Measurements from ENCODE around the gene ZBED3. TPM values are rescaled to one million over a fixed set of nuclear protein-coding genes. Genes with fewer than 3 reads are reported as not detected.
A peak's percentile ranks its signal among the peaks of the same experiment; 100 is the strongest.

ZBED3 gene
- total and polyA plus RNA-seq, 2 of the 4 experiments (the other 2 are of a cell fraction), result 0.18 to 2.5 TPM

GRCh38 chr5:77133061-77133758 lies 46.1 kb upstream of the ZBED3 start:
- H3K18ac ChIP-seq (ENCODE audit: low read depth, low read length), result no peak overlapping the region
- H3K56ac ChIP-seq (ENCODE audit: extremely low read depth, insufficient read depth, low read length), result no peak overlapping the region
- H4K5ac ChIP-seq (ENCODE audit: low read depth, low read length), result no peak overlapping the region
- H2AK5ac ChIP-seq (ENCODE audit: low read depth, low read length), result no peak overlapping the region
- intact Hi-C loops (cut with micrococcal nuclease) (no loop called here), in situ Hi-C loops (cut with MboI; ENCODE audit: low sequenced_read_pairs) (no loop called here), dilution Hi-C loops (cut with HindIII; ENCODE audit: low sequenced_read_pairs, unreplicated experiment) (no loop called here)
- H2BK5ac ChIP-seq (ENCODE audit: low read depth, low read length, poor library complexity, severe bottlenecking), result no peak overlapping the region
- TF ChIP-seq RFX5 (IDR thresholded peaks at IDR 0.05; ENCODE audit: low read depth, low read length) (no peak), USF2 (IDR thresholded peaks at IDR 0.05; ENCODE audit: low read depth, low read length) (no peak), FOS (IDR thresholded peaks at IDR 0.05; ENCODE audit: low read depth, low read length) (peak; percentile 80), CEBPB (IDR thresholded peaks at IDR 0.05; ENCODE audit: low read depth, low read length) (peak; percentile 93), NFE2L2 (IDR thresholded peaks at IDR 0.05; ENCODE audit: low read depth, low read length) (no peak; the same call in 1 of the 2 replicates), MAFK (IDR thresholded peaks at IDR 0.05; ENCODE audit: low read depth, low read length) (peak; percentile 75), RAD21 (IDR thresholded peaks at IDR 0.05; ENCODE audit: low read length) (no peak), BHLHE40 (IDR thresholded peaks at IDR 0.05; ENCODE audit: low read depth, low read length) (peak; percentile 26; the same call in 1 of the 2 replicates), CTCF (conservative IDR thresholded peaks at IDR 0.05; ENCODE audit: low read depth, low read length) (no peak), CHD1 (IDR thresholded peaks at IDR 0.05; ENCODE audit: low read depth, low read length) (no peak), SMC3 (IDR thresholded peaks at IDR 0.05; ENCODE audit: low read depth, low read length) (no peak), RCOR1 (IDR thresholded peaks at IDR 0.05; ENCODE audit: insufficient replicate concordance, low read length) (peak; percentile 59)
- H2BK120ac ChIP-seq (ENCODE audit: low read depth, low read length), result no peak overlapping the region
- no peaks in the 10 kb centered on the region for H3K79me1 ChIP-seq (ENCODE audit: low read depth in 1 of 2, low read length in 2 of 2)
- ChIA-PET CTCF (interaction anchor here (0.6 to 1.4 kb wide), 3 partner anchors 11 to 280 kb away, joined by 3 to 6 read pairs (median 3); no protein-coding TSS in a partner anchor), POLR2A (ENCODE audit: unreplicated experiment) (no interaction called here)
- no peak overlapping the region for H3K4me3 ChIP-seq (ENCODE audit: insufficient read depth, low read depth, low read length)
- no peak overlapping the region for H4K91ac ChIP-seq (ENCODE audit: insufficient read depth, low read depth, low read length)
- ATAC-seq (ENCODE audit: low read depth) (peak; percentile 99), DNase-seq (peak; percentile 97)
- H2BK20ac ChIP-seq (ENCODE audit: low read depth, low read length), result no peak overlapping the region
- H3K4ac ChIP-seq (ENCODE audit: low read depth, low read length), result no peak overlapping the region
- no peak overlapping the region for H3K14ac ChIP-seq (replicated peaks; ENCODE audit: low read depth, low read length)
- no peak overlapping the region for H3K9ac ChIP-seq (ENCODE audit: low read depth, low read length)
- no peak overlapping the region for H3K4me2 ChIP-seq (ENCODE audit: low read depth, low read length)
- H3K36me3 ChIP-seq (ENCODE audit: control insufficient read depth, insufficient read depth, low read length), result no peaks in the 10 kb centered on the region
- H3K27me3 ChIP-seq (ENCODE audit: control insufficient read depth, insufficient read depth, low read length), result peaks cover 33% of the 10 kb centered on the region
- no CpG with 5 or more reads among the region's 1 CpG for WGBS, 2 experiments (ENCODE audit: extremely low coverage in 2 of 2, insufficient read length in 1 of 2)
- H3K9me3 ChIP-seq (ENCODE audit: control insufficient read depth, insufficient read depth, low read length), result no peaks in the 10 kb centered on the region
- H3K23ac ChIP-seq (ENCODE audit: low read depth, low read length), result no peak overlapping the region
- no peak overlapping the region for H4K8ac ChIP-seq (ENCODE audit: low read depth in 2 of 2, low read length in 2 of 2)
- H3K9me1 ChIP-seq (ENCODE audit: insufficient read depth, low read length), result peaks cover 7% of the 10 kb centered on the region; the same call in 1 of the 2 replicates
- H4K20me1 ChIP-seq (ENCODE audit: insufficient read depth, low read length), result no peaks in the 10 kb centered on the region
- no peak overlapping the region for H2AK9ac ChIP-seq (replicated peaks; ENCODE audit: low read depth, low read length, poor library complexity)
- H3K4me1 ChIP-seq (ENCODE audit: control insufficient read depth, insufficient read depth, low read length), result no peaks in the 10 kb centered on the region
- no TSS peak for BruUV-seq (replicated peaks)
- H2AFZ ChIP-seq (replicated peaks; ENCODE audit: low read length, poor library complexity), result no peak overlapping the region
- H2BK15ac ChIP-seq (ENCODE audit: low read depth, low read length), result no peak overlapping the region
- H3K27ac ChIP-seq (ENCODE audit: insufficient read depth, low read length), result no peak overlapping the region
